Esophagus mucosa (tissue), 1 donor: ENCODE data around the gene MGP. TPM values are rescaled to one million over a fixed set of nuclear protein-coding genes. Genes with fewer than 3 reads are reported as not detected.

Experiments used
- ATAC-seq: fragments of 200-7000 bp; cut with Tn5 transposase; one replicate; pipeline ENCODE4 v1.9.1; 2020
- total RNA-seq: library from RNA; stranded (reverse); gene quantifications from one replicate; pipeline ENCODE4 v1.2.4, GENCODE V29; 2023
- donor health status: DM: yes; HTN: yes; CAD: no.

MGP gene
- total RNA-seq, 1 donor from 2014 or later: 16.7 TPM

DNA sequence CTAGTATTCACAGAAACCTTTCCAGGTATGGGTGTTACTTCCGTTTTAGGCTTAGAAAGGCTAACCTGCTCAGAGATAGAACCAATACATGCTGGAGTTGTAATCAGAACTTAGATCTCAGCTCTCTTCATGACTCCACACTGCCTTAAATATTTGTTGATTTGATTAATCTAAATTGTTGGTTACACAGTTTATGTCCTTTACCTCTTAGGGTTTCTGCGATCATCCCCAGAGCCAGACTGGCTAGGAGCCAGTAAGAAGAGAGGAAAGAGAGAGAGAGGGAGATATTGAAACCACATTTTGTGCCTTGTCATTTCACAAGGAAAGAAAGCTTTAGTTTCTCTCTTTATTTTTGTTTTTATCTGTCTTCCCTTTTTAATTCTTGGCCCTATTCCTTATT is 16.8 kb upstream of the MGP start:
- no peak for ATAC-seq

DNA sequence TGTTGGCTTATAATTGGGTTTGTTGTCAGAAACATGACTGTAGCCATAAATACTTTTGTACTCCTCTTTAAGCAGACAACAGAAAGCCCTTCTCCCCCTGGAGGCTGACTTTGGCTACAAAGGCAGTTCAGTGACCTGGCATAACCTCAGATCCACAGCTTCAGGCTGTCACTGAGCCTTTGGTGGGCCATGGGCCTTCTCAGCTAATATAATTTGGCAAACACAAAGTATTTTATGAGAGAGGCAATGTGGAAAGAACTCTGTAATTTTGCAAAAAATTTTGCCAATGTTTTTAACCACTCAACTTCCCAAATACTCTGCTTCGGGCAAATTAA is 15.5 kb upstream of the MGP start:
- ATAC-seq: no peak

DNA sequence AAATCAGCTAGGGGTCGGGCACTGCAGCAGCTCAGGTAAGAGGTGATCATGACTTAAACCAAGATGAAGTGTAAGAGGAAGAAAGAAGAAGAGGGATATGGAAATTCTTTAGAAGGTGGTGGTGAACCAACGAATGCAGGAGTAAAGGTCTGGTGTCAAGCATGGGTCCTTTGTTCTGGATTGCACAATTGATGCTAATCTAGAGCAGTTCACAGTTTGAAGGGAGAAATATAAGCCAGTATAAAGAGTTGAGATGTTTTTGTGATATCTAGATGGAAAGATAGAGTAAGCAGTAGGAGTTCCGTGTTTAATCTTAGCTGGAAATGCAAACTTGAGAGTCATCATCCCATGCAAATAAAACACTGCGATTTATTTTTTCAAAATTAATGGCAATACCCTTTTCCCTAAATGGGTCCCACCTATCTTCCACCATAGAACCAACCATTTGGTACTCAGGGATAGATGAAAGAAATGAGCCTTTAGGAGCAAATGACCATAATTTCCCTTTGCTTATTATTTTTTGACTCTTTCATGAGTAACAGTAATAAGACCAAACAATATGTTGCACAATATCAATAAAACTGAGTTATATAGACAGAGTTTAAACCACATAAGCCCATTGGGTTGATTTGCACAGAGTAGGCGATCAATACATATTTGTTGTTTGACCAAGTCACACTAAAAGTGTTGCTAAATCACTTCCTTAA is 15.0 kb upstream of the MGP start:
- ATAC-seq: no peak

DNA sequence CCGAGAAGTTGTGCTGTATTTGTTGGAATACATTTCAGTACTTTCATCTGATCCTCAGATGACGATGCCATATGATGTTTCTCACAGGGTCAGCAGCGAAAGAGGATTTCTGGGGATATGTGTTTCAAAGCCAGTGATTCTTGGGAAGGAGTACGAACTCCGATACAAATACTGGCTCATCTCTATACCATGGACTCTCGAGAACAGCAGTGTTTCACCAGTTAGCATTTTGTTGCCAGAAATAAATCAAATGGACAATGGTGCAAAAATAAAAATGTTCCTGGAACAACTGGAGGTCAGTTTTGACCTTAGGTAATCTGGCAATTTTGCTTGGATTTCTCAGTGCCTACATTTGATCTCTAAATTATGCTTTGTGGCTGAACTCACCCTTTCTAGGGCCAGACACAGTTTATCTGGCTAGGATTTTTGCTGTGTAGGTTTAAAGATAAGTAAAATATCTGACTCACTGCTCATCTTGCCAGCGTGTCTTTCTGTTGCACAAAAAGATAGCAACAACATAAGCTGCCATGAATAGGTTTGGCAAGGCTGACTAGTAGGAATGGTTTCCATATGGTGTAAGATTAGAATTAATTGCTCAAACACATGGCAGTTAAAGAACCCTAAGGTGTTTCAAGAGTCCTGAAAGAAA is 11.0 kb upstream of the MGP start:
- ATAC-seq: no peak

DNA sequence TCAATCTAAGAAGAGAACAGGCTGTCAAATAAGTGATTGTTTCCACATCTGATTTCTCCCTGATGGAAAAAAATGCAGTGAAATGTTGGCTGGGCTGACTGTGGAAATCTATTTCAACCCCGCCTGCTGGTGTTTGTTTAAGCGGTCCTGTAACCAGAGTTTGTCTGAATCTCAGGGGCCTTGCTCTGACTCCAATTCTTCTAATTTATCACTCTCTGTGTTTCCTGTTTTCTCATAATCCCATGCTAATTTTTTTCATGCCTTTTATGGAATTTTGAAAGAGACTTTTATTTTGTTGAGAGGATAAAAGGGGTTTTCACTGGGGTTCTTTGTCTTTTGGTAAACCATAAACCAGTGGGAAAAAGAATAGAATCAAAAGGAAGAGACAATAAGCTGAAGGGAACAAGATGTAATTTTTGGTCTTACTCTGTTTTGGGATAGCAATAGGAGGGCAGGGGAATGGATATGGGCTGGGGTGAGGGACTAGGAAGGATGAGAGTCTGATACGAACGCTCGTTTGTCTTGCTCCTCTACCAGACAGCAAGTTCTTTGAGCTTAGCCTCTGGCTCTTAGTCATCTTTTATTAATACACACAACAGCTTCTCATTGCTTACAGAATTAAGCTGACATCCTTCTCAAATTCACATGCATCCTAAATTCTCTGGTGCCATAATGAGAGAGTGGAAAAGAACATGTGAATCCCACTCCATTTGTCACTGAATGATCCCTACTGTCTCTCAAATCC is 8.0 kb upstream of the MGP start:
- ATAC-seq: no peak

DNA sequence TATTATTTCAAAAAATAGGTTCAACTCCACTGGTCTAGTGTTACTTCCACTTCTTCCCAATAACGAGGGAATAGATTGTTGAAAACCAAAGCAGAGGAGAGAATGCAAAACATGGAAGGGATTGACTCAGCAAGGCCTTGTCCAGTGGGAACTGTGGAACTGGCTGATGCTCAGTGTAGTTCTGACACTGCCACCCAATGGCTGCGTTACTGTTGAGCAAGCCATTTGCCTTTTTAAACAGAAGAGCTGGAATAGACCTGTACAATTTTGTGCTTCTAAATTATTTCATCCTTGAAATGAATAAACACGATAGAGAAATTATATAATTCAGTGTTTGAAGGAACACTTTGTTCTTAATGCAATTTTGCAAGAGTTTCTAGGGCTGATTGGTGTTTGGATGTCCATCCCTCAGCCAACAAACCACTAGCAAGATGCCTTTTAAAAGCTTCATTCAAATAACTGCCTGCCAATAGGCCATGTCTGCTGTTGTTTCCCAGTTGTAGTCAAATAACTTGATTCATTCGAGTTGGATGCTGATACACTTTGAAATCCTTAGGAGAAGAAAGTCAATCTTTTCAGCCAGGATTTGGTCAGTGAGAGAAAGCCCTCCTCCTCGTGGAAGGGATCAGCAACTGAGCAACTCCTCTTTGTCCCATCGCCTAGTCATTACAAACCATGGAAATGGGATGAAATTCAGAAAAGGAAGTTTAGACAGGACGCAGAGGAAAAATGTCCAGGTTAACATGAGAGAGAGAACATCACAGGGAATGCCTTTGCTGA is 7.3 kb upstream of the MGP start:
- ATAC-seq: peak; percentile 44

DNA sequence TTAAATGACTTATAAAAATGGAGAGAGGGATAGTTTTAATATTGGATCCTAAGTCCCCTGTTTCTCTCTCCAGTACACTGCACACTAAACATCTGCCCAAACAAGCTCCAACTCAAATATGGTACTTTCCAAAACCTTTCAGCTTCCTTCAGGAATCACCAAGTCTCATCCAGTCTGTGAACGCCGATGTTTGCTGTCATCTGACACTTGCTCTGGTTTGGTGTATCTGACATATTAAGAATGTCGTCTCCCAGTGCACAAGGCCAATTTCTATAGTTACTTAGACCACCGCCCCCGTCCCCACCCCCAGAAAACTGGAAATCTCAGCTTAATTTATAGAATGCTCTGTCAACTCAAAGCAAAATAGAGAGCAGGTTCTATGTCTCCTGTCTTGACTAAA is 5.0 kb upstream of the MGP start:
- no peak for ATAC-seq

DNA sequence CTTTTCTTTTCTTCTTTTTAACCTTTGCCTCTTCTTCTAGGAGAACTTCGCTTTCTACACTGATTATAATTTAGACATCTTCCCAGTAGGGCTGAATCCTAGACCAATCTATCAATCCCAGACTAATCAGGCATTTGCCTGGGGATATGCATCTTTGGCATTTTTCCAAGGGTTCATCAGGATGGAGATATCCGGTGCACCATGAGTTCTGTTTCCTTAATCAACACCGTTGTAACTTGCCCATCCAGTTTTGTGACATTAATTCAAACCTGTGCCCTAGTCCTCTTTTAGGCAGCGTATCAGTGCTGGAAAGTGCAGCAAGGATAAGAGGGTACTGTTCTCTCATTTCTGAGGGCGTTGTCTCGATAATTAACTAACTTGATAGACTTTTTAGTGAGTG is 617 bp upstream of the MGP start:
- ATAC-seq: no peak

DNA sequence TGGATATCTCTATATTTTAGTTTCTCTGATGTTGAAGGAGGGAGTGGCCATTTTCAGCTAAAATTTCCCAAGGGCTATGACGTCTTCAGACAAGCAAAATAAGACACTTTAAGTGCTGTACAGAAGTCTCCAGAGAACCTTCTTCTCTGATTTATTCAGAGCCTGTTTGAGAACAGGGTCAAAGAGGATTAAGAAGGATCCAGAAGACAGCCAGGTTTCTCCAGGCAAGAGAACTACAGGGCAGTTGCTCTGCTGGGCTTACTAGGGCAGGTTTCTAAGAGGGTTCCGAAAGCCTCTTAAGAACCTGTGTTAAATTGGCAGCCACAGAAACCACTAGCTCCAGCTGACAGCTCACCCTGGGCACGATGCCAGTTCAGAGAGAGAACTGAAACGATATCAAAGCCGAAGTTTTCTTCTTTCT is 1.2 kb downstream of the MGP start:
- peak; percentile 67 for ATAC-seq

DNA sequence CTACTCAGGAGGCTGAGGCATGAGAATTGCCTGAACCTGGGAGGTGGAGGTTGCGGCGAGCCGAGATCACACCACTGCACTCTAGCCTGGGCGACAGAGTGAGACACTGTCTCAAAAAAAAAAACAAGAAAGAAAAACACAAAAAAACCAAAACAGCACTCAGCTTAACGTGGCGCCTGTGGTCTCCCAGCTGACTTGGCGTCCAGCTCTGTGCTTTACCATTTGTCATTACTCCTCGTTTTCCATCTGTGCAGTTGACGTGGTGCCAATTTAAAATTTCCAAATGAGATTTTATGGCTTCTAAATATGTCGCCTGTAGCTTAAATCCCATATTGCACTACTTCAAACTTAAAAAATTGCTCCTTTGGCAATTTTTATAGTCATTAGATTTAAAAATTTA is 2.0 kb downstream of the MGP start:
- no peak for ATAC-seq

DNA sequence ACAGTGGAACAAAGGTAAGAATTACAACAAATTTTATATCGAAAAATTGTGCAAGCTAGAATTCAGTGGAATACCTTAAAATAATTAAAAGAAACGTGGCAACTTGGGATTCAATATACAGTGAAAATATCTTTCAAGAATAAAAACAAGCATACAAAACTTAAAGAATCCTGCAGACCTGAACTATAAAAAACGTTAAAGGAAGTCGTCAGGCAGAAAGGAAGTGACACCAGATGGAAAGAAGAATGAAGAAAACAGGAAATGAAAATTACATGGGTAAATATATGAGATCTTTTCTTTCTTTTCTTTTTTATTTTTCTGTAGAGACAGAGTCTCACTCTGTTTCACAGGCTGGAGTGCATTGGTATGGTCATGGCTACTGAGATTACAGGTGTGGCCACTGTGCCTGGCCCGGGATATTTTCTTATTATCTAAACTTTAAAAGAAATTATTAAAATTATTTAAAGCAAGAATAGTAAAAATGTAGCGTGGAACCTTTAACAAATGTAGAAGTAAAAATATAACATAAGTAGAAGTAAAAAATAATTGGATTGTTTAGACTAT is 4.7 kb downstream of the MGP start:
- ATAC-seq: no peak

DNA sequence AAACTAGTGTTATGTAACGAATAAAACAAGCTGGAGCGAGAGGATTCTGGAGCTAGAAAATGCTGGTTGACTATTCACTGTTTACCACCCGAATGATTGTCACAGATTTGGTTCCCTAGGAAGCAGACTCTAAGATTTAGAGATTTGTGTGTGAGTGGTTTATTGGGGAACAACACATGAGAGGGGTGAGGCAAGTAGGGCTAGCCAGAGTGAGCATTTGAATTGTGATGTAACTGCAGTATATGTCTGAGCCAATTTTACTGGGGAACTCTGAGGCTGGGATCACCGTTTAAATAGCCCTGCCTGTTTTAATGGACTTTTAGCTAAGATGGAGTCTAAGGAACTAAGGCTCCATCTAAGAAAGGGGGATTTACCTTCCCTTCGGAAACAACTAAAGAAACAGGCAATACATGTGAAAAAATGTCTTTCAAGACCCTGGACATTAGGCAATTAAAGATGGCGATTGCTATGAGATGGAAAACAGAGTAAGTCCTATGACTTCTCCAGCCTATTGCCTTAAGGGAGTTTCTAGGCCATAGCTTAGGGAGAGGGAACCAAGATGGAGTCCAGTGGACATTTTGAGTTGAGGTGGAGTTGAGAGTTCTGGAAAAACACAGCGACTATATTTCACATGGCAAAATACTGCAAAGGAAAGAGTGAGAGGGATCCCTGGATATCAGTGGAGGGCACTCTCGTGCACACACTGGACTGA is 6.3 kb downstream of the MGP start:
- ATAC-seq: no peak

DNA sequence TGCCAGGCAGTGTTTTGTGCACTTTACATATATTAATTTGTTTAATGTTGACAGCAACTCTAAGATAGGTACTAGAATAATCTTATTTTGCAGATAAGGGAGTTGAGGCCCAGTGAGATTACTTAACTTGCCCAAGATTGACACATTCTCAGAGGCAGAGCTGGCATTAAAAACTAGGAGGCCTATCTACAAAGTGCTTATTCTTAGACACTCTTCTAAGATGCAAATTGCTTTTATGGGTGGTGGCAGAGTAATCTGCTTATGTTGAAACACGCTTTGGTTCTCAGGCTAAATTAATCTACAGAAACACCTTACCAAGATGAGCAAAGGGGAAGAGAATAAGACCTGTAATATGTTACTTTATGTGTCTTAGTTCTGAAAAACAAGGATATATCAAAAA is 7.2 kb downstream of the MGP start:
- no peak for ATAC-seq

DNA sequence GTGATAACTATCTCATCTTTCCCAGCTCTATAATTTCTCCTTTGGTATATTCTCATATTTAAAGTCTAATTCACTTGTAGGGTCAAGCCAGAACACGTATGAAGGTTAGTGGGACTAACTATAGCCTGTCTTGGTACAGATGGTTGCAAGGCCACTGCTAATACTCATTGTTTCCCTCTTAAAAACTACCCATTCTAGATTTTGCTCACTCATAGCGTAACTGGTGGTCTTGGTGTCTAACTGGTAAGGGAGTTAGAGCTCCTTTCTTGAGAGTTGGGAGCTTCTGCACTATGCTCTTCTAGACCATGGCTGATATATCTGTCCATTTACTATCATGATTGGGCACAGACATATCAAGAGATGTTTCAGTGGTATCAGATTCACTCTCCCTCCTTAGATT is 8.8 kb downstream of the MGP start:
- no peak for ATAC-seq

DNA sequence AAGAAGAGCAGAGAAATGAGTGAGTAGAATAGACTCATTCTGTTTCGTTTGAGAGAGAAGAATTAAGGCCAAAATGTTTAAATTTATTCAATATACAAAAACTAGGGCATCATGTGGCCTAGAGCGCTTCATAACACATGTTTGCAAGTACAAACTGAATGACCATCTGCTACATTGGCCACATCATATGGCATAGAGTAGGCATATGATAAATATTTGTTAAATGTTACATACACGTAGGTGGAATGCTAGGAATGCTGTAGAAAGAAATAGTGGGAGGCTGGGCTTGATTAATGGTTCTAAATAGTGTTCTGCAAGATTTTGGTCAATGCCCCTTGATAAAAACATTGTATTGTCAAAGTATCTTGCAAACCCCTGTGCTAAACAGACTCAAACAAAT is 10.8 kb downstream of the MGP start:
- ATAC-seq: no peak

DNA sequence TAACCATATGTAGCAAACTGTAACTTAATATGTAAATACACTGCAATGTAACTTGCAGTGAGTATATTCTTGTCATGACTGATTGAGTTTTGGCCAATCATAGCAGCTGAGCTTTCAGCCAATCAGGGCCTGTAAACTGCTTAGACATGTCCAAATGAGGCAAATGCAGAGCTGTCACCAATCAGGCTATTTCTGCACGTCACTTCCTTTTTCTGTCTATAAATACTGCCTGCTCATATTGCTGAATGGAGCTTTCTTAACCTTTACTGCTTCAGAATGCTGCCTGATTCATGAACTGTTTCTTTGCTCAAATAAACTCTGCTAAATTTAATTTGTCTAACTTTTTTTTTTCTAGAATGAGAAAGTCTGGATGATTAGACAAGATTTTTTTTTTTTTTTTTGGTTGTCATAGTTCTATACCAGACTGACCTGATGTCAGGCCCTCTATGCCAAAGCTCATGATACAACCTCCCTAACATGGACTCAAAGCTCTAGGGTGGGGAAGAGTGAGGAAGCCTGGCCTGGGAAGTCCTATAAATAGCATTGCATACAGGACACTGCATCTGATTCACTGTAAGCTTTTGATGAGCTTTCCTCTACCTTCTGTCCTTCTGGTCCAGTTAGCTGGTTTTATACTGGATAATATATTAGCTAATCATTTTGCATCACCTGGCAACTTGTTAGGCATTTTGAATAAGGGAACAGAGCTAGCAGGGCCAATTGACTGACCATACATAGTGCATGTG is 12.0 kb downstream of the MGP start:
- no peak for ATAC-seq

DNA sequence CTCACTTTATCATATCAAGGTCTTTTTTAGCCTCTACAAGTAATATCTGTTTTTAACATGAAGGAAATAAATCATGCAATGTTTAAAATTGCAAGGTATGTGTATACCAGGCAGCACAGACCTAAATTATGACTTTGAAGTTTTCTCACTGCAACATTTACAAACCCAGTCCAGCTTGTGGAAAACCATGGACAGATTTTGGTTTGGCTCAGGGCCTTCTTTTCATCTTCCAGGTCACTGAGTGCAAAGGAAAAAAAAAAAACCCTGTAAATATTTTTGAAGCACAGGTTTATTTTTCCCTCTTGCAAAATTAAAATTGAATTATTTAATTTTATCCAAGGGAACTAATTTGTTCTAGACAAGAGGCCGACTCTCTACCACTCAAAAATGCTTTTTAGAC is 13.8 kb downstream of the MGP start:
- no peak for ATAC-seq

DNA sequence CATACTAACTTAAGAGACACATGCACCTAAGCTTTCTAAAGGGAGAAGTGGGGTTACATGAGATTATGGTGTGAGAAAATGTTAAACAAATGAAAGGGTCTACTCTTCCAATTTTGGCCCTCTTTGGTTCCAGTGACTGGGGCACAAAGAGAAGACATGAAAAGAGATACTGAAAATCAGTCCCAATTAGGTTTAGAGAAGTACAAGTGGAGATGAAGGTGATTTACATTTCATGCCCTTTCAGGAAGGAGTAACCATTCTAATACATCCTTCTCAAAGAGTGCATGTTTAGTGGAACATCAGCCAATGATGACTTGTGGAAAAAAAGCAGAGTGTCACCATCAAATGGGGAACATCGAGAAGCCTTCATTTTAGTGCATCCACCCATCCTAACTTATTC is 14.4 kb downstream of the MGP start:
- no peak for ATAC-seq

DNA sequence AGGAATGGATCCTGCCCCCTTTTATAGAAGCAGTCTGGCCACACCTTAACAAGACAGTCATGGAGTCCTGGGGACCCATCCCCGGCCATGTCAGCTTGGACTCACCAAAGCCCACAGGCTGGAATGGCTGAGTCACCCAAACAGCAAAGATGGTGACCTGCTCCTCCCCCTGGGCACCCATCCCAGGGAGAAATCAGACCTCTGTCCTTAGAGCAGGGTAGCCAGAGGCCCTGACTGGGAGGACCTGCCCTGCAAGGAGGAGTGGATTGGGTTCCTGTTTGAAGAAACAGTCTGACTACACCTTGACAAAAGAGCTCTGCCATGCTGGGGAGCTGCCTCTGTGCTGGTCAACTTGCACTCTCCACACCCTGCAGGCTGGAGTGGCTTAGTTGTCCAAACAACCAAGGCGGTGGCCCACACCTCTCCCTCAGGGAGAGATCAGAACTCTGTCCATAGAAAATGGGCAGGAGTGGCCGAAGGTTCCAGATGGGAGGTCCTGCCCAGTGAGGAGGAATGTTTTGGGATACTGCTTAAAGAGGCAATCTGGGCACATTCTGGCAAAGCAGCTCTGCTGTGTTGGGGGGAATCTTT is 16.6 kb downstream of the MGP start:
- ATAC-seq: peak; percentile 96

DNA sequence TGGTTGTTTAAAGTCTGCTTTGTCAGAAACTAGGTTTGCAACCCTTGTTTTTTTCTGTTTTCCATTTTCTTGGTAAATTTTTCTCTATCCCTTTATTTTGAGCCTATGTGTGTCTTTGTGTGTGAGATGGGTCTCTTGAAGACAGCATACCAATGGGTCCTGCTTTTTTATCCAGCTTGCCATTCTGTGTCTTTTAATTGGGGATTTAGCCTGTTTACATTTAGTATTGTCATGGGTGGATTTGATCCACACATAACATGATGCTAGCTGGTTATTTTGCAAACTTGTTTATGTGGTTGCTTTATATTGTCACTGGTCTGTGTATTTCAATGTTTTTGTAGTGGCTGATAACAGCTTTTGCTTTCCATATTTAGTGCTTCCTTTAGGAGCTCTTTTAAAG is 25.2 kb downstream of the MGP start:
- no peak for ATAC-seq

DNA sequence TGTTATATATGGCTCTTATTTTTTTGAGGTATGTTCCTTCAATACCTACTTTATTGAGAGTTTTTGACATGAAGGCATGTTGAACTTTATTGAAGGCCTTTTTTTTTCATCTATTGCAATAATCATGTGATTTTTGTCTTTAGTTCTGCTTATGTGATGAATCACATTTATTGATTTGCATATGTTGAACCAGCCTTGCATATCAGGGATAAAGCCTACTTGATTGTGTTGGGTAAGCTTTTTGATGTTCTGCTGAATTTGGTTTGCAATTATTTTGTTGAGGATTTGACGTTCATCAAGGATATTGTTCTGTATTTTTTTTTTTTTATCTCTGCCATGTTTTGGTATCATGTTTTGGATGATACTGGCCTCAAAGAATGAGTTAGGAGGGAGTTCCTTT is 27.1 kb downstream of the MGP start:
- ATAC-seq: no peak
